ENCODE results near the gene ALKBH4. TPM values are rescaled to one million over a fixed set of nuclear protein-coding genes. Genes with fewer than 3 reads are reported as not detected.
A peak's percentile ranks its signal among the peaks of the same experiment; 100 is the strongest.
"Not testable (repeated sequence)": the region's sequence is repeated elsewhere in the genome, so short reads cannot be mapped to it uniquely, and the experiment has no call there.

ALKBH4 gene
- total RNA-seq, 2 experiments from 2014 or later: 9.4 to 10.4 TPM

- H3K36me3 Mint-ChIP-seq (ENCODE audit: low read depth): peaks cover 70% of the 10 kb centered on the region
- H3K27me3 Mint-ChIP-seq: no peaks in the 10 kb centered on the region
- peak overlapping the region; percentile 42 for H3K27ac Mint-ChIP-seq
- H3K4me1 Mint-ChIP-seq: peaks cover 40% of the 10 kb centered on the region
- CTCF ChIA-PET: interaction anchor here (1.2 to 3.7 kb wide), 4 partner anchors 13 to 56 kb away, joined by 3 to 22 read pairs (median 14); partner anchors contain the start of gene ORAI2
- no peak for DNase-seq
- no peak overlapping the region for H3K4me3 Mint-ChIP-seq
- POLR2A ChIA-PET: interaction anchor here (1.5 to 9.6 kb wide), 2 partner anchors 16 to 20 kb away, joined by 4 to 226 read pairs; no protein-coding TSS in a partner anchor
- H3K9me3 Mint-ChIP-seq: no peaks in the 10 kb centered on the region
Observed at GRCh38 chr7:102410123-102410522, 54.5 kb downstream of the ALKBH4 start.

- peak overlapping the region; percentile 41 for H3K27ac Mint-ChIP-seq
- ChIA-PET CTCF (interaction anchor here (0.6 to 3.7 kb wide), 4 partner anchors 17 to 57 kb away, joined by 4 to 22 read pairs (median 6); no protein-coding TSS in a partner anchor), POLR2A (interaction anchor here (1.5 to 9.6 kb wide), 3 partner anchors 17 to 25 kb away, joined by 4 to 226 read pairs (median 4); no protein-coding TSS in a partner anchor)
- DNase-seq: no peak
- peaks cover 70% of the 10 kb centered on the region for H3K36me3 Mint-ChIP-seq (ENCODE audit: low read depth)
- H3K4me1 Mint-ChIP-seq: peaks cover 36% of the 10 kb centered on the region
- H3K9me3 Mint-ChIP-seq: no peaks in the 10 kb centered on the region
- no peaks in the 10 kb centered on the region for H3K27me3 Mint-ChIP-seq
- H3K4me3 Mint-ChIP-seq: no peak overlapping the region
Observed at GRCh38 chr7:102409340-102409739, 55.3 kb downstream of the ALKBH4 start.

GRCh38 chr7:102408530-102408929 lies 56.1 kb downstream of the ALKBH4 start:
- H3K27ac Mint-ChIP-seq: peak overlapping the region; percentile 28
- H3K9me3 Mint-ChIP-seq, H3K27me3 Mint-ChIP-seq, DNase-seq, H3K4me3 Mint-ChIP-seq: not testable (repeated sequence)
- peaks cover 34% of the 10 kb centered on the region for H3K4me1 Mint-ChIP-seq
- peaks cover 75% of the 10 kb centered on the region for H3K36me3 Mint-ChIP-seq (ENCODE audit: low read depth)
- ChIA-PET CTCF (interaction anchor here (1.6 kb wide), 1 partner anchor 18 kb away, joined by 4 read pairs; no protein-coding TSS in a partner anchor), POLR2A (interaction anchor here (1.9 to 9.6 kb wide), 3 partner anchors 18 to 26 kb away, joined by 4 to 226 read pairs (median 9); no protein-coding TSS in a partner anchor)

GRCh38 chr7:102407910-102408309 lies 56.8 kb downstream of the ALKBH4 start:
- H3K9me3 Mint-ChIP-seq: no peaks in the 10 kb centered on the region
- peaks cover 77% of the 10 kb centered on the region for H3K36me3 Mint-ChIP-seq (ENCODE audit: low read depth)
- H3K27me3 Mint-ChIP-seq: no peaks in the 10 kb centered on the region
- POLR2A ChIA-PET: interaction anchor here (0.6 to 2.8 kb wide), 4 partner anchors 18 to 1580 kb away, joined by 3 to 9 read pairs (median 4); no protein-coding TSS in a partner anchor
- no peak overlapping the region for H3K4me3 Mint-ChIP-seq
- DNase-seq: no peak
- peak overlapping the region; percentile 28 for H3K27ac Mint-ChIP-seq
- peaks cover 31% of the 10 kb centered on the region for H3K4me1 Mint-ChIP-seq
- CTCF ChIA-PET: interaction anchor here (1.1 to 1.6 kb wide), 3 partner anchors 8 to 18 kb away, joined by 3 to 4 read pairs (median 4); no protein-coding TSS in a partner anchor

Other genes with a start within 250 kb of the ALKBH4 start
- gene SH2B2, start 178.0 kb downstream of the ALKBH4 start, total RNA-seq: 1 to 10 TPM; 2.1 to 2.3 TPM
- under 1 TPM in 1 of 2 experiments, not detected in 1; 0.13 TPM for gene SPDYE6, start 108.4 kb downstream of the ALKBH4 start, total RNA-seq
- 10 to 100 TPM; 27.2 to 28.3 TPM for gene PRKRIP1, start 68.5 kb downstream of the ALKBH4 start, total RNA-seq
- 10 to 100 TPM; 59.5 to 61.9 TPM for gene ORAI2, start 31.3 kb downstream of the ALKBH4 start, total RNA-seq
- gene LRWD1, start 121 bp upstream of the ALKBH4 start, total RNA-seq: 10 to 100 TPM; 19.5 to 19.8 TPM
- gene POLR2J, start 14.1 kb upstream of the ALKBH4 start, total RNA-seq: 10 to 100 TPM; 41.7 to 46.5 TPM
- gene RASA4B, start 52.9 kb upstream of the ALKBH4 start, total RNA-seq: 1 to 10 TPM; 8.7 to 9.6 TPM
- gene UPK3BL2, start 78.8 kb upstream of the ALKBH4 start, total RNA-seq: 10 to 100 TPM; 13.2 to 14.0 TPM
- gene SPDYE2, start 86.4 kb upstream of the ALKBH4 start, total RNA-seq: under 1 TPM in 1 of 2 experiments, not detected in 1; 0.15 TPM
- gene POLR2J3, start 107.7 kb upstream of the ALKBH4 start, total RNA-seq: 10 to 100 TPM; 24.9 to 25.0 TPM
- 10 to 100 TPM; 26.6 to 27.8 TPM for gene RASA4, start 151.9 kb upstream of the ALKBH4 start, total RNA-seq
- 10 to 100 TPM; 12.2 to 13.9 TPM for gene UPK3BL1, start 177.9 kb upstream of the ALKBH4 start, total RNA-seq
- gene SPDYE2B, start 185.5 kb upstream of the ALKBH4 start, total RNA-seq: under 1 TPM in 1 of 2 experiments, not detected in 1; 0.15 TPM
- gene POLR2J2, start 206.8 kb upstream of the ALKBH4 start, total RNA-seq: 1 to 10 TPM; 8.4 to 8.8 TPM

Measured in activated CD4-positive, alpha-beta memory T cell treated with anti-CD3 and anti-CD28 coated beads, Interleukin-2, amount 10 ng/mL, durations not matched to agents 7 days and 5 days (primary cell).